Keratinocyte (primary cell): Measurements from ENCODE around the gene TXNL4B. TPM values are rescaled to one million over a fixed set of nuclear protein-coding genes. Genes with fewer than 3 reads are reported as not detected.

Experiments used
- DNase-seq: peaks from one replicate; pipeline ENCODE4 v3.0.0-alpha.2; 2011; ENCODE audit warnings: low read depth, missing footprints, low spot score
- FAIRE-seq: peaks from 2 replicates; lab custom pipeline; 2011; peaks lifted over from hg19 to GRCh38; lab: Jason Lieb, UNC
- H2AFZ ChIP-seq: 2 replicates; pipeline ENCODE4 v1.6.0; 2012; ENCODE audit warnings: low read length, control low read depth, inconsistent platforms; ENCODE audit not compliant: control insufficient read depth
- H3K27ac ChIP-seq: 2 replicates; pipeline ENCODE4 v1.5.1; 2011; ENCODE audit warnings: low read length; ENCODE audit not compliant: control insufficient read depth, insufficient read depth
- H3K27me3 ChIP-seq: 3 replicates; pipeline ENCODE4 v1.6.0; 2011; ENCODE audit warnings: low read length; ENCODE audit not compliant: control insufficient read depth, insufficient read depth; ENCODE audit errors: extremely low read depth
- H3K36me3 ChIP-seq, 2 experiments: 2 replicates in 1 of 2; 3 replicates in 1 of 2; pipeline ENCODE4 v1.5.1; 2011; ENCODE audit warnings: low read length in 2 of 2, mild to moderate bottlenecking in 1 of 2; ENCODE audit not compliant: control insufficient read depth in 2 of 2, insufficient read depth in 2 of 2; ENCODE audit errors: extremely low read depth in 1 of 2
- H3K4me1 ChIP-seq: 3 replicates; pipeline ENCODE4 v1.5.1; 2011; ENCODE audit warnings: low read length; ENCODE audit not compliant: control insufficient read depth, insufficient read depth; ENCODE audit errors: extremely low read depth
- H3K4me2 ChIP-seq: 3 replicates; pipeline ENCODE4 v1.6.0; 2011; ENCODE audit warnings: low read depth, low read length; ENCODE audit not compliant: control insufficient read depth, insufficient read depth; ENCODE audit errors: extremely low read depth
- H3K4me3 ChIP-seq, 3 experiments: fragments of 200-600 bp in 1 of 3; sonication (generic) in 1 of 3; 2 replicates in 2 of 3; 3 replicates in 1 of 3; pipeline ENCODE4 v1.5.1; 2011 to 2016; ENCODE audit warnings: low read length in 3 of 3, mild to moderate bottlenecking in 3 of 3, control low read depth in 2 of 3, inconsistent platforms in 1 of 3, low read depth in 1 of 3, mixed read lengths in 1 of 3, mixed run types in 1 of 3, moderate library complexity in 1 of 3; ENCODE audit not compliant: control insufficient read depth in 2 of 3, insufficient read depth in 2 of 3; ENCODE audit errors: extremely low read depth in 1 of 3
- H3K79me2 ChIP-seq: 2 replicates; pipeline ENCODE4 v1.6.0; 2012; ENCODE audit warnings: low read length; ENCODE audit not compliant: control insufficient read depth, insufficient read depth
- H3K9ac ChIP-seq: 3 replicates; pipeline ENCODE4 v1.6.0; 2011; ENCODE audit warnings: low read length; ENCODE audit not compliant: control insufficient read depth, insufficient read depth; ENCODE audit errors: extremely low read depth
- H3K9me1 ChIP-seq: 3 replicates; pipeline ENCODE4 v1.6.0; 2011; ENCODE audit warnings: low read length; ENCODE audit not compliant: control insufficient read depth, insufficient read depth; ENCODE audit errors: extremely low read depth
- H3K9me3 ChIP-seq: 2 replicates; pipeline ENCODE4 v1.5.1; 2012; ENCODE audit warnings: low read depth, low read length; ENCODE audit not compliant: control insufficient read depth
- H4K20me1 ChIP-seq: 3 replicates; pipeline ENCODE4 v1.6.0; 2011; ENCODE audit warnings: low read length; ENCODE audit not compliant: control insufficient read depth, insufficient read depth; ENCODE audit errors: extremely low read depth
- CTCF ChIP-seq, 3 experiments: IDR thresholded peaks in 1 of 3; conservative IDR thresholded peaks in 1 of 3; optimal IDR thresholded peaks in 1 of 3; 2 replicates in 2 of 3; 3 replicates in 1 of 3; pipeline versions ENCODE3 to v1.5.1; 2011; ENCODE audit warnings: low read length in 3 of 3, mild to moderate bottlenecking in 3 of 3, moderate library complexity in 2 of 3, control low read depth in 1 of 3, inconsistent platforms in 1 of 3; ENCODE audit not compliant: insufficient read depth in 2 of 3; ENCODE audit errors: extremely low read depth in 1 of 3
- EZH2 ChIP-seq: IDR thresholded peaks from one replicate; pipeline ENCODE4 v1.6.1; 2012; ENCODE audit warnings: inconsistent platforms, mild to moderate bottlenecking, low read length, moderate library complexity
- dilution Hi-C: fragments of 300-500 bp; cut with MboI; formaldehyde crosslinking; loops from one replicate; pipeline ENCODE4 v1.7.0; 2020; ENCODE audit warnings: low sequenced_read_pairs; ENCODE audit not compliant: extremely low pct_ligation_motif_present
- polyA plus RNA-seq, 5 experiments: library from polyadenylated mRNA; depleted of rRNA in 3 of 5; stranded (reverse) in 3 of 5; stranded (forward) in 1 of 5; unstranded in 1 of 5; fragments of >200 nt; gene quantifications; 1 replicate in 1 of 5; 2 replicates in 3 of 5; 3 replicates in 1 of 5; pipeline versions ENCODE4 v1.2.1 to v1.2.3, GENCODE V29; 2011 to 2012; ENCODE audit warnings: missing spikeins in 2 of 5, low read depth in 1 of 5, low replicate concordance in 1 of 5

The TXNL4B gene
- polyA plus RNA-seq, 1 donor (not counting 4 experiments of a cell fraction or from before 2014, with no cell fraction given): 12.4 TPM

DNA sequence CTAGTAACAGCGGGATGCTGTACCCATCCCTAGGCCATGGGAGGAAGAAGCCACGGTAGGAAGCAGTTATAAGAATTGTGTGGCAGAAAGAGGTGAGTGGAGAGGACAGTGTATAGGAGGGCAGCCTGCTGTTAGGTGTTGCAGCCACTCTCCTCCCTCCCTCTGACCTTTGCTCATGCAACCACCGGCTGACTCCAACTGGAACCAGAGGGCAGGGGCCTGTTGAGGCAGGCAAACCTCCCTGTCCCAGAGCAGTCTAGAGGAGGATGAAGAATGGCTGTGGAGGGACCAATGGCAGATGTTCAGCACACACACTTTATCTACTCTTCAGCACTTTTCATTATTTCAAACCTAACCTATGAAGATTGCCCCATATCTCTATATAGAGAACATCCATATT lies 2.2 kb downstream of the TXNL4B start:
- FAIRE-seq (no peak), DNase-seq (no peak)
- H3K4me3 ChIP-seq: no peak overlapping the region
- TF ChIP-seq EZH2 (no peak), CTCF (optimal IDR thresholded peaks at IDR 0.05 in 1 of 3, IDR thresholded peaks at IDR 0.05 in 1 of 3, conservative IDR thresholded peaks at IDR 0.05 in 1 of 3; ENCODE audit: extremely low read depth in 1 of 3, insufficient read depth in 2 of 3, low read length in 3 of 3) (no peak)
- no peaks in the 10 kb centered on the region for H3K9me1 ChIP-seq
- dilution Hi-C loops: no loop called here
- no peaks in the 10 kb centered on the region for H3K9me3 ChIP-seq
- no peak overlapping the region for H2AFZ ChIP-seq
- peaks cover 54% of the 10 kb centered on the region for H3K79me2 ChIP-seq
- no peak overlapping the region for H3K9ac ChIP-seq
- H3K36me3 ChIP-seq: peaks cover 8 to 21% of the 10 kb centered on the region in 2 experiments
- no peaks in the 10 kb centered on the region for H3K27me3 ChIP-seq
- no peak overlapping the region for H3K4me2 ChIP-seq
- peaks cover 4% of the 10 kb centered on the region for H4K20me1 ChIP-seq
- peaks cover 21% of the 10 kb centered on the region for H3K4me1 ChIP-seq
- no peak overlapping the region for H3K27ac ChIP-seq

GRCh38 chr16:72085002-72085401 lies 8.4 kb downstream of the TXNL4B start:
- dilution Hi-C loops: no loop called here
- peaks cover 12 to 19% of the 10 kb centered on the region in 2 experiments for H3K36me3 ChIP-seq
- no peaks in the 10 kb centered on the region for H3K27me3 ChIP-seq
- H3K4me3 ChIP-seq: no peak overlapping the region
- FAIRE-seq (no peak), DNase-seq (no peak)
- no peak overlapping the region for H3K4me2 ChIP-seq
- no peaks in the 10 kb centered on the region for H4K20me1 ChIP-seq
- no peak overlapping the region for H3K27ac ChIP-seq
- H3K79me2 ChIP-seq: no peaks in the 10 kb centered on the region
- no peak for TF ChIP-seq EZH2
- TF ChIP-seq CTCF (optimal IDR thresholded peaks at IDR 0.05 in 1 of 3, IDR thresholded peaks at IDR 0.05 in 1 of 3, conservative IDR thresholded peaks at IDR 0.05 in 1 of 3; ENCODE audit: extremely low read depth in 1 of 3, insufficient read depth in 2 of 3, low read length in 3 of 3): no peak
- H3K4me1 ChIP-seq: no peaks in the 10 kb centered on the region
- peaks cover 3% of the 10 kb centered on the region for H3K9me3 ChIP-seq
- H3K9me1 ChIP-seq: no peaks in the 10 kb centered on the region
- H2AFZ ChIP-seq: no peak overlapping the region
- H3K9ac ChIP-seq: no peak overlapping the region
